Adipocyte (in vitro differentiated cells): Measurements from ENCODE around the gene MED25.

ENCODE experiments used
- DNase-seq: peaks from one replicate; pipeline ENCODE4 v3.0.0-alpha.2; 2015; ENCODE audit warnings: low read depth
- H3K27me3 ChIP-seq: replicated peaks from 2 replicates; pipeline ENCODE4 v1.7.0; 2013; ENCODE audit warnings: mild to moderate bottlenecking, low read length, moderate library complexity; ENCODE audit not compliant: control insufficient read depth, insufficient read depth
- H3K36me3 ChIP-seq: 2 replicates; pipeline ENCODE4 v1.7.0; 2013; ENCODE audit warnings: low read length, mild to moderate bottlenecking, moderate library complexity; ENCODE audit not compliant: control insufficient read depth, insufficient read depth, severe bottlenecking
- H3K4me1 ChIP-seq: 2 replicates; pipeline ENCODE4 v1.7.0; 2013; ENCODE audit warnings: mild to moderate bottlenecking, low read length, moderate library complexity; ENCODE audit not compliant: control insufficient read depth, insufficient read depth
- H3K4me3 ChIP-seq: 2 replicates; pipeline ENCODE4 v1.7.0; 2013; ENCODE audit warnings: mild to moderate bottlenecking, low read length, moderate library complexity
- H3K9ac ChIP-seq: 2 replicates; pipeline ENCODE4 v1.7.0; 2013; ENCODE audit warnings: mild to moderate bottlenecking, low read length, moderate library complexity
- H3K9me3 ChIP-seq: 2 replicates; pipeline ENCODE4 v1.7.0; 2013; ENCODE audit warnings: mild to moderate bottlenecking, low read length, moderate library complexity; ENCODE audit not compliant: control insufficient read depth

MED25 gene

GRCh38 chr19:49781394-49781793, 36.7 kb upstream of the MED25 start:
- H3K4me3 ChIP-seq: no peak overlapping the region
- peaks cover 5% of the 10 kb centered on the region for H3K4me1 ChIP-seq
- H3K9ac ChIP-seq: no peak overlapping the region
- no peaks in the 10 kb centered on the region for H3K27me3 ChIP-seq
- no peaks in the 10 kb centered on the region for H3K9me3 ChIP-seq
- peaks cover 53% of the 10 kb centered on the region for H3K36me3 ChIP-seq
- no peak for DNase-seq

- no peak overlapping the region for H3K4me3 ChIP-seq
- no peak overlapping the region for H3K9ac ChIP-seq
- H3K27me3 ChIP-seq: no peaks in the 10 kb centered on the region
- peaks cover 51% of the 10 kb centered on the region for H3K36me3 ChIP-seq
- DNase-seq: no peak
- H3K9me3 ChIP-seq: no peaks in the 10 kb centered on the region
- H3K4me1 ChIP-seq: peaks cover 13% of the 10 kb centered on the region
Observed at GRCh38 chr19:49782515-49782914, 35.6 kb upstream of the MED25 start.

- no peaks in the 10 kb centered on the region for H3K9me3 ChIP-seq
- no peaks in the 10 kb centered on the region for H3K27me3 ChIP-seq
- H3K4me3 ChIP-seq: no peak overlapping the region
- peaks cover 22% of the 10 kb centered on the region for H3K4me1 ChIP-seq
- H3K9ac ChIP-seq: peak overlapping the region; percentile 16
- peak; percentile 44 for DNase-seq
- H3K36me3 ChIP-seq: peaks cover 68% of the 10 kb centered on the region
Observed at GRCh38 chr19:49786376-49786820, 31.7 kb upstream of the MED25 start.

DNA sequence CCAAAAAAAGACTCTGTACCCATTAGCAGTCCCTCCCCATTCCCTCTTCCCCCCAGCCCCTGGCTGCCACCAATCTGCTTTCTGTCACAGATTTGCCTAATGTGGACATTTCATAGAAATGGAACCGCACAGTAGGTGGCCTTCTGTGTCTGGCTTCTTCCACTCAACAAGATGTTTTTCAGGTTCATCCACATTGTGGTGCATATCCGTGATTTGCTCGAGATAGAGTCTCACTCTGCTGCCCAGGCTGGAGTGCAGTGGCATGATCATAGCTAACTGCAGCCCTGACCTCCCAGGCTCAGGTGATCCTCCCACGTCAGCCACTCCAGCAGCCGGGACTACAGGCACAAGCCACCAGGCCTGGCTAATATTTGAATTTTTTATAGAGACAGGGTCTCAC, 30.3 kb upstream of the MED25 start:
- Histone ChIP-seq H3K4me1 (peaks cover 24% of the 10 kb centered on the region), H3K27me3 (no peaks in the 10 kb centered on the region), H3K9ac (no peak overlapping the region), H3K9me3 (no peaks in the 10 kb centered on the region), H3K4me3 (no peak overlapping the region), H3K36me3 (peaks cover 70% of the 10 kb centered on the region)
- no peak for DNase-seq

- peaks cover 28% of the 10 kb centered on the region for H3K4me1 ChIP-seq
- H3K9me3 ChIP-seq: no peaks in the 10 kb centered on the region
- DNase-seq: no peak
- H3K36me3 ChIP-seq: peaks cover 69% of the 10 kb centered on the region
- no peak overlapping the region for H3K4me3 ChIP-seq
- no peak overlapping the region for H3K9ac ChIP-seq
- no peaks in the 10 kb centered on the region for H3K27me3 ChIP-seq
Observed at GRCh38 chr19:49788857-49789256, 29.2 kb upstream of the MED25 start.

DNA sequence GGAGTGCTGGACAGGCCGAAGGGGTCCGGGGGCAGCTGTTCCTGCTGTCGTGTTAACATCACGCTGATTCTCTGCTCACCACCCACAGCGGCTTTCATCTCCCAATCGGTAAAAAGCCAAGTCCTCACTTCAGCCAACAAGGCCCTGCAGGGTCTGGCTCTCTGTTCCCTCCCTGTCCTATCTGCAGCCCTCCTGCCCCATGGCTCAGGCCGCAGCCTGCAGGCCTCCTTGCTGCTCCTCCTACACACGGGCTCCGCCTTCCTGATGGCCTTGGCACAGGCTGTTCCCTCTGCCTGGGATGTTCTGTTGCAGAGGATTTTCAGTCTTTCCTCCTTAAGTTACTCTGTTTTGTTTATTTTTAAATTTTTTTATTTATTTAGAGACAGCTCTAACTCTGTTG, 27.2 kb upstream of the MED25 start:
- Histone ChIP-seq H3K36me3 (peaks cover 71% of the 10 kb centered on the region), H3K9ac (peak overlapping the region; percentile 80), H3K9me3 (no peaks in the 10 kb centered on the region), H3K4me3 (no peak overlapping the region), H3K4me1 (peaks cover 28% of the 10 kb centered on the region), H3K27me3 (no peaks in the 10 kb centered on the region)
- no peak for DNase-seq

GRCh38 chr19:49791776-49792445, 26.2 kb upstream of the MED25 start:
- peaks cover 82% of the 10 kb centered on the region for H3K36me3 ChIP-seq
- H3K4me3 ChIP-seq: no peak overlapping the region
- no peaks in the 10 kb centered on the region for H3K9me3 ChIP-seq
- DNase-seq: no peak
- peaks cover 18% of the 10 kb centered on the region for H3K4me1 ChIP-seq
- peak overlapping the region; percentile 80 for H3K9ac ChIP-seq
- H3K27me3 ChIP-seq: no peaks in the 10 kb centered on the region

- no peaks in the 10 kb centered on the region for H3K9me3 ChIP-seq
- DNase-seq: no peak
- H3K4me1 ChIP-seq: peaks cover 16% of the 10 kb centered on the region
- peaks cover 83% of the 10 kb centered on the region for H3K36me3 ChIP-seq
- H3K27me3 ChIP-seq: no peaks in the 10 kb centered on the region
- no peak overlapping the region for H3K9ac ChIP-seq
- H3K4me3 ChIP-seq: no peak overlapping the region
Observed at GRCh38 chr19:49792829-49793560, 25.1 kb upstream of the MED25 start.

- no peaks in the 10 kb centered on the region for H3K27me3 ChIP-seq
- DNase-seq: no peak
- H3K4me3 ChIP-seq: no peak overlapping the region
- H3K4me1 ChIP-seq: peaks cover 16% of the 10 kb centered on the region
- H3K9me3 ChIP-seq: no peaks in the 10 kb centered on the region
- no peak overlapping the region for H3K9ac ChIP-seq
- peaks cover 83% of the 10 kb centered on the region for H3K36me3 ChIP-seq
Observed at GRCh38 chr19:49793561-49793840, 24.6 kb upstream of the MED25 start.

- H3K9me3 ChIP-seq: no peaks in the 10 kb centered on the region
- H3K4me1 ChIP-seq: peaks cover 14% of the 10 kb centered on the region
- no peaks in the 10 kb centered on the region for H3K27me3 ChIP-seq
- H3K36me3 ChIP-seq: peaks cover 89% of the 10 kb centered on the region
- no peak overlapping the region for H3K4me3 ChIP-seq
- DNase-seq: no peak
- no peak overlapping the region for H3K9ac ChIP-seq
Observed at GRCh38 chr19:49795615-49796014, 22.5 kb upstream of the MED25 start.

- no peak overlapping the region for H3K4me3 ChIP-seq
- peaks cover 84% of the 10 kb centered on the region for H3K36me3 ChIP-seq
- H3K4me1 ChIP-seq: peaks cover 15% of the 10 kb centered on the region
- H3K27me3 ChIP-seq: no peaks in the 10 kb centered on the region
- no peak overlapping the region for H3K9ac ChIP-seq
- DNase-seq: no peak
- H3K9me3 ChIP-seq: no peaks in the 10 kb centered on the region
Observed at GRCh38 chr19:49798574-49798973, 19.5 kb upstream of the MED25 start.
